H9 (cell line): ENCODE results near the gene CD164. TPM values are rescaled to one million over a fixed set of nuclear protein-coding genes. Genes with fewer than 3 reads are reported as not detected.
"Not testable (repeated sequence)": the region's sequence is repeated elsewhere in the genome, so short reads cannot be mapped to it uniquely, and the experiment has no call there.

Experiments used
- DNase-seq: peaks from one replicate; pipeline ENCODE4 v3.0.0-alpha.2; 2017
- H2AFZ ChIP-seq: one replicate; pipeline ENCODE4 v1.6.1; 2013; ENCODE audit warnings: mild to moderate bottlenecking, low read length, control low read depth, moderate library complexity
- H2AK5ac ChIP-seq: 2 replicates; pipeline ENCODE4 v1.6.1; 2013; ENCODE audit warnings: low read length, control low read depth, mixed read lengths; ENCODE audit not compliant: insufficient read length
- H2BK120ac ChIP-seq: one replicate; pipeline ENCODE4 v1.6.1; 2013; ENCODE audit warnings: low read depth, mild to moderate bottlenecking, low read length, control low read depth, inconsistent platforms; ENCODE audit not compliant: poor library complexity, severe bottlenecking
- H2BK12ac ChIP-seq: 2 replicates; pipeline ENCODE4 v1.6.1; 2013; ENCODE audit warnings: low read length, control low read depth, mixed read lengths, low read depth; ENCODE audit not compliant: insufficient read length
- H2BK15ac ChIP-seq: 2 replicates; pipeline ENCODE4 v1.6.1; 2013; ENCODE audit warnings: low read depth, low read length, control low read depth
- H2BK20ac ChIP-seq: one replicate; pipeline ENCODE4 v1.6.1; 2013; ENCODE audit warnings: low read depth, mild to moderate bottlenecking, low read length, control low read depth, inconsistent platforms; ENCODE audit not compliant: poor library complexity, severe bottlenecking
- H2BK5ac ChIP-seq: 2 replicates; pipeline ENCODE4 v1.6.1; 2013; ENCODE audit warnings: low read length, control low read depth, mixed read lengths; ENCODE audit not compliant: insufficient read length
- H3K14ac ChIP-seq: 2 replicates; pipeline ENCODE4 v1.6.1; 2013; ENCODE audit warnings: low read length, control low read depth; ENCODE audit not compliant: insufficient read depth
- H3K18ac ChIP-seq: 2 replicates; pipeline ENCODE4 v1.6.1; 2013; ENCODE audit warnings: low read depth, mild to moderate bottlenecking, mixed read lengths, low read length, control low read depth; ENCODE audit not compliant: insufficient read length
- H3K23ac ChIP-seq: 2 replicates; pipeline ENCODE4 v1.6.1; 2013; ENCODE audit warnings: low read length, control low read depth, mixed read lengths, low read depth; ENCODE audit not compliant: insufficient read length
- H3K23me2 ChIP-seq: 2 replicates; pipeline ENCODE4 v1.6.1; 2013; ENCODE audit warnings: low read depth, mild to moderate bottlenecking, mixed read lengths, low read length, control low read depth; ENCODE audit not compliant: insufficient read length, poor library complexity, severe bottlenecking
- H3K27ac ChIP-seq: 2 replicates; pipeline ENCODE4 v1.5.1; 2013; ENCODE audit warnings: low read length, control low read depth, mixed read lengths, low read depth; ENCODE audit not compliant: insufficient read length
- H3K27me3 ChIP-seq: 2 replicates; pipeline ENCODE4 v1.6.1; 2013; ENCODE audit warnings: low read length, control low read depth, inconsistent platforms; ENCODE audit not compliant: insufficient read depth
- H3K4ac ChIP-seq: 2 replicates; pipeline ENCODE4 v1.6.1; 2013; ENCODE audit warnings: low read depth, mild to moderate bottlenecking, control low read depth, inconsistent platforms, low read length, moderate library complexity
- H3K4me1 ChIP-seq: 2 replicates; pipeline ENCODE4 v1.6.1; 2013; ENCODE audit warnings: low read length, control low read depth, inconsistent platforms; ENCODE audit not compliant: insufficient read depth
- H3K4me2 ChIP-seq: 2 replicates; pipeline ENCODE4 v1.6.1; 2013; ENCODE audit warnings: low read length, control low read depth, mixed read lengths; ENCODE audit not compliant: insufficient read length, insufficient read depth
- H3K56ac ChIP-seq: 2 replicates; pipeline ENCODE4 v1.6.1; 2013; ENCODE audit warnings: low read depth, mild to moderate bottlenecking, mixed read lengths, low read length, control low read depth; ENCODE audit not compliant: insufficient read length
- H3K79me1 ChIP-seq: 2 replicates; pipeline ENCODE4 v1.6.1; 2013; ENCODE audit warnings: low read depth, mild to moderate bottlenecking, moderate library complexity, low read length, control low read depth, inconsistent platforms; ENCODE audit not compliant: insufficient read depth, poor library complexity, severe bottlenecking
- H3K79me2 ChIP-seq: 2 replicates; pipeline ENCODE4 v1.6.1; 2013; ENCODE audit warnings: low read length, control low read depth, inconsistent platforms; ENCODE audit not compliant: insufficient read depth
- H3K9ac ChIP-seq: 2 replicates; pipeline ENCODE4 v1.6.1; 2013; ENCODE audit warnings: low read length, control low read depth, mixed read lengths; ENCODE audit not compliant: insufficient read length; ENCODE audit errors: extremely low read depth
- H3K9me3 ChIP-seq: one replicate; pipeline ENCODE4 v1.6.1; 2013; ENCODE audit warnings: low read depth, low read length, inconsistent platforms; ENCODE audit not compliant: control insufficient read depth
- H3T11ph ChIP-seq: one replicate; pipeline ENCODE4 v1.6.1; 2013; ENCODE audit warnings: mild to moderate bottlenecking, low read length, control low read depth, inconsistent platforms
- H4K20me1 ChIP-seq: one replicate; pipeline ENCODE4 v1.6.1; 2013; ENCODE audit not compliant: control insufficient read depth, insufficient read length, insufficient read depth
- H4K5ac ChIP-seq: 2 replicates; pipeline ENCODE4 v1.6.1; 2013; ENCODE audit warnings: low read depth, mild to moderate bottlenecking, mixed read lengths, low read length, control low read depth; ENCODE audit not compliant: insufficient read length
- H4K8ac ChIP-seq: replicated peaks from 2 replicates; pipeline ENCODE4 v1.6.1; 2013; ENCODE audit warnings: low read length, control low read depth, mixed read lengths, low read depth; ENCODE audit not compliant: insufficient read length
- H4K91ac ChIP-seq: 2 replicates; pipeline ENCODE4 v1.6.1; 2013; ENCODE audit warnings: low read depth, mild to moderate bottlenecking, moderate library complexity, mixed read lengths, low read length, control low read depth; ENCODE audit not compliant: insufficient read length
- H3K27ac Mint-ChIP-seq, 3 experiments: 2 replicates in 2 of 3; 3 replicates in 1 of 3; pipeline ENCODE4 v1.8.0; 2020 to 2021; ENCODE audit warnings: mixed read lengths in 3 of 3, mild to moderate bottlenecking in 1 of 3, moderate library complexity in 1 of 3
- H3K27me3 Mint-ChIP-seq: 2 replicates; pipeline ENCODE4 v1.8.0; 2021; ENCODE audit warnings: low read depth, mild to moderate bottlenecking, moderate library complexity, mixed read lengths
- H3K36me3 Mint-ChIP-seq, 3 experiments: 2 replicates in 2 of 3; 3 replicates in 1 of 3; pipeline ENCODE4 v1.8.0; 2020 to 2021; ENCODE audit warnings: low read depth in 3 of 3, mixed read lengths in 3 of 3; ENCODE audit not compliant: insufficient read depth in 1 of 3
- H3K4me1 Mint-ChIP-seq, 2 experiments: 2 replicates each; pipeline ENCODE4 v1.8.0; 2020; ENCODE audit warnings: mixed read lengths in 2 of 2
- H3K4me3 Mint-ChIP-seq, 2 experiments: 2 replicates in 1 of 2; 3 replicates in 1 of 2; pipeline ENCODE4 v1.8.0; 2020 to 2021; ENCODE audit warnings: mild to moderate bottlenecking in 2 of 2, mixed read lengths in 2 of 2, moderate library complexity in 1 of 2
- H3K9me3 Mint-ChIP-seq, 2 experiments: 2 replicates in 1 of 2; 3 replicates in 1 of 2; pipeline ENCODE4 v1.8.0; 2020; ENCODE audit warnings: mild to moderate bottlenecking in 2 of 2, mixed read lengths in 2 of 2, moderate library complexity in 1 of 2
- CTCF ChIP-seq: fragments of 200-600 bp; sonication (generic); conservative IDR thresholded peaks from 3 replicates; pipeline ENCODE4 v1.8.0; 2021; ENCODE audit warnings: antibody characterized with exemption, mild to moderate bottlenecking
- WGBS: extraction: QIAGEN DNeasy Blood & Tissue Kit; methylation state at CpG from one replicate; pipeline ENCODE4 v1.1.7; 2013; ENCODE audit warnings: missing lambda C conversion rate, low lambda C conversion rate, mixed read lengths; ENCODE audit not compliant: insufficient read length; ENCODE audit errors: extremely low coverage; 5-methylcytosine and 5-hydroxymethylcytosine counted together
- total RNA-seq: library from RNA; stranded (reverse); gene quantifications from 2 replicates; pipeline ENCODE4 v1.2.1, GENCODE V29; 2021

The CD164 gene
- total RNA-seq, 1 experiment from 2014 or later, result 130 TPM

- H3K23me2 ChIP-seq, result no peaks in the 10 kb centered on the region
- Mint-ChIP-seq H3K36me3 (peaks cover 0 to 6% (median 0%) of the 10 kb centered on the region in 3 experiments; a peak in 2 of 7 replicates), H3K27me3 (no peaks in the 10 kb centered on the region; the same call in 1 of the 2 replicates), H3K27ac (no peak overlapping the region; a peak in 1 of 7 replicates), H3K4me3 (no peak overlapping the region), H3K4me1 (no peaks in the 10 kb centered on the region), H3K9me3 (peaks cover 4 to 6% of the 10 kb centered on the region in 2 experiments; a peak in 2 of 5 replicates)
- no peaks in the 10 kb centered on the region for H4K20me1 ChIP-seq
- no peak for DNase-seq
- H3T11ph ChIP-seq, result no peak overlapping the region
- H2BK15ac ChIP-seq, result no peak overlapping the region
- H3K9ac ChIP-seq, result no peak overlapping the region
- H3K79me2 ChIP-seq, result no peaks in the 10 kb centered on the region
- H2BK120ac ChIP-seq, result no peak overlapping the region
- H4K91ac ChIP-seq, result no peak overlapping the region
- no peak overlapping the region for H4K8ac ChIP-seq
- no peak overlapping the region for H2AFZ ChIP-seq
- H3K56ac ChIP-seq, result no peak overlapping the region
- H3K4me1 ChIP-seq, result no peaks in the 10 kb centered on the region; the same call in 1 of the 2 replicates
- no peaks in the 10 kb centered on the region for H3K9me3 ChIP-seq
- H2BK12ac ChIP-seq, result no peak overlapping the region
- no peak for TF ChIP-seq CTCF
- no peak overlapping the region for H3K4ac ChIP-seq
- no peak overlapping the region for H3K27ac ChIP-seq
- H4K5ac ChIP-seq, result no peak overlapping the region
- no CpG with 5 or more reads among the region's 3 CpGs for WGBS
- no peak overlapping the region for H3K4me2 ChIP-seq
- H2AK5ac ChIP-seq, result no peak overlapping the region
- no peak overlapping the region for H2BK5ac ChIP-seq
- H3K27me3 ChIP-seq, result no peaks in the 10 kb centered on the region
- no peak overlapping the region for H3K14ac ChIP-seq
- no peak overlapping the region for H3K23ac ChIP-seq
- no peak overlapping the region for H3K18ac ChIP-seq
- no peak overlapping the region for H2BK20ac ChIP-seq
- H3K79me1 ChIP-seq, result no peaks in the 10 kb centered on the region
Measured at GRCh38 chr6:109336221-109336961, 45.9 kb downstream of the CD164 start.

GRCh38 chr6:109333870-109334269, 48.4 kb downstream of the CD164 start:
- not testable (repeated sequence) for H2AK5ac ChIP-seq, H3K56ac ChIP-seq, H3K4me2 ChIP-seq, H3K27me3 ChIP-seq, H2AFZ ChIP-seq, H3K79me1 ChIP-seq, H3K27ac Mint-ChIP-seq, H3K23ac ChIP-seq, H3K4me1 Mint-ChIP-seq, H3K27me3 Mint-ChIP-seq, H4K5ac ChIP-seq, H3K14ac ChIP-seq, DNase-seq, H3K18ac ChIP-seq, H3T11ph ChIP-seq, H3K27ac ChIP-seq, H4K20me1 ChIP-seq, H3K9ac ChIP-seq, H2BK15ac ChIP-seq, H3K36me3 Mint-ChIP-seq, H3K23me2 ChIP-seq, H3K4me1 ChIP-seq, H3K4me3 Mint-ChIP-seq, H3K4ac ChIP-seq, H4K91ac ChIP-seq, H2BK120ac ChIP-seq, H2BK5ac ChIP-seq, H2BK12ac ChIP-seq, H3K9me3 Mint-ChIP-seq, H2BK20ac ChIP-seq, H3K79me2 ChIP-seq, H3K9me3 ChIP-seq, H4K8ac ChIP-seq
- no CpG with 5 or more reads among the region's 1 CpG for WGBS
